ENCODE measurements around the gene FGF12.

The FGF12 gene

GRCh38 chr3:192174283-192174682 is 553.1 kb downstream of the FGF12 start:
- no peak for DNase-seq (ENCODE audit: low read depth)
- TF ChIP-seq CTCF (IDR thresholded peaks at IDR 0.05; ENCODE audit: insufficient read depth, low read depth, low read length, missing control alignments) = no peak
- no peak overlapping the region for H3K4me3 ChIP-seq (ENCODE audit: low read depth, low read length)

GRCh38 chr3:192171213-192171612 is 556.1 kb downstream of the FGF12 start:
- DNase-seq (ENCODE audit: low read depth) = no peak
- no peak for TF ChIP-seq CTCF (IDR thresholded peaks at IDR 0.05; ENCODE audit: insufficient read depth, low read depth, low read length, missing control alignments)
- no peak overlapping the region for H3K4me3 ChIP-seq (ENCODE audit: low read depth, low read length)

GRCh38 chr3:192170659-192171058 is 556.7 kb downstream of the FGF12 start:
- no peak for DNase-seq (ENCODE audit: low read depth)
- H3K4me3 ChIP-seq (ENCODE audit: low read depth, low read length) = no peak overlapping the region
- TF ChIP-seq CTCF (IDR thresholded peaks at IDR 0.05; ENCODE audit: insufficient read depth, low read depth, low read length, missing control alignments) = no peak

- no peak for DNase-seq (ENCODE audit: low read depth)
- no peak for TF ChIP-seq CTCF (IDR thresholded peaks at IDR 0.05; ENCODE audit: insufficient read depth, low read depth, low read length, missing control alignments)
- H3K4me3 ChIP-seq (ENCODE audit: low read depth, low read length) = no peak overlapping the region
These were observed 557.3 kb downstream of the FGF12 start for GRCh38 chr3:192170031-192170430.

DNA sequence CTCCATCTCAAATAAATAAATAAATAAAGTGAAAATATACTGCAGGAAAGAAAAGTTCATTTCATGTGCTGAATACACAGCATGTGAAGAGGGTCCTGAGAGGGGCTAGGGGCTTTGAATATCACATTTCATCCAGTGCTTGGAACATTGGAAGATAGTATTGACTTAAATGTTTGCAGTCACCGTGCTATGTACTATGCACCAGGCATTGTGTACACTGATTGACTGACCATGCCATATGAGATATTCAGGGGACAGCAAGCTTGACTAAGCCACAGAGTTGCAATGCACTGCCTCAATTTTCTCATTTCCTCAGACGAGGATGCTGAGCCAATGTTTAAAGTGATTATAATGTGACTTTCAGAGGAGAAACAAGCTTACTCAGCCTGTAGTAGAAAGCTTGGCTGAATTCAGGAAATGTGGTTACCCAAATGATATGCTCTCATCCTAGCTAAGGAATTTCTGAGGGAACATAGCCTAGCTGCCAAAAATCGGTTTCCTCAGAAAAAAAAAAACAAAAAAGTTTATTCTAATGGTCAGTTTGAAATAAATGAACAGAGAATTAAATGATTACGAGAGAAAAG is 557.9 kb downstream of the FGF12 start:
- no peak overlapping the region for H3K4me3 ChIP-seq (ENCODE audit: low read depth, low read length)
- TF ChIP-seq CTCF (IDR thresholded peaks at IDR 0.05; ENCODE audit: insufficient read depth, low read depth, low read length, missing control alignments) = no peak
- no peak for DNase-seq (ENCODE audit: low read depth)

DNA sequence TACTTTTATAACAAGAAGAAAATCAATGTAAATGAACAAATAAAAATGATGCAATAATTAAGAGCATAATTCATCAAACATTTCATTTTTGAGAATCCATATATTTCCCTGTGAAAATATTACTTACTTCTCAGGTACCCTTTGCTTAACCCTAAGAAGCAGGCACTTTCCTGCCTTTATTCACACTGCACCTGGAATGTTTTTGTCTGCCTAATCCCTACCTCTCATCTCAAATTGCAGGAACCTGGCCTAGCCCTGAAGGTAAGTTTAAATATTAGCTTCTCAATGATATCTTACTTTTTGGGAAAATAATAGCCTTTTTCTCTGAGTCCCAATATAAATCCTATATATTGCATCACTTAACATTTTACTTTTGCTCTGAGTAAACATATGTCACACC is 559.1 kb downstream of the FGF12 start:
- DNase-seq (ENCODE audit: low read depth) = no peak
- no peak for TF ChIP-seq CTCF (IDR thresholded peaks at IDR 0.05; ENCODE audit: insufficient read depth, low read depth, low read length, missing control alignments)
- H3K4me3 ChIP-seq (ENCODE audit: low read depth, low read length) = no peak overlapping the region

GRCh38 chr3:192165552-192165951 is 561.8 kb downstream of the FGF12 start:
- TF ChIP-seq CTCF (IDR thresholded peaks at IDR 0.05; ENCODE audit: insufficient read depth, low read depth, low read length, missing control alignments) = no peak
- no peak overlapping the region for H3K4me3 ChIP-seq (ENCODE audit: low read depth, low read length)
- DNase-seq (ENCODE audit: low read depth) = no peak

Data from GM12865 (cell line).